Femur (tissue), 1 donor: Measurements from ENCODE around the gene TNXB.

ENCODE experiments used
- DNase-seq: peaks from one replicate; pipeline ENCODE4 v3.0.0-alpha.2; 2017

TNXB gene, protein sequence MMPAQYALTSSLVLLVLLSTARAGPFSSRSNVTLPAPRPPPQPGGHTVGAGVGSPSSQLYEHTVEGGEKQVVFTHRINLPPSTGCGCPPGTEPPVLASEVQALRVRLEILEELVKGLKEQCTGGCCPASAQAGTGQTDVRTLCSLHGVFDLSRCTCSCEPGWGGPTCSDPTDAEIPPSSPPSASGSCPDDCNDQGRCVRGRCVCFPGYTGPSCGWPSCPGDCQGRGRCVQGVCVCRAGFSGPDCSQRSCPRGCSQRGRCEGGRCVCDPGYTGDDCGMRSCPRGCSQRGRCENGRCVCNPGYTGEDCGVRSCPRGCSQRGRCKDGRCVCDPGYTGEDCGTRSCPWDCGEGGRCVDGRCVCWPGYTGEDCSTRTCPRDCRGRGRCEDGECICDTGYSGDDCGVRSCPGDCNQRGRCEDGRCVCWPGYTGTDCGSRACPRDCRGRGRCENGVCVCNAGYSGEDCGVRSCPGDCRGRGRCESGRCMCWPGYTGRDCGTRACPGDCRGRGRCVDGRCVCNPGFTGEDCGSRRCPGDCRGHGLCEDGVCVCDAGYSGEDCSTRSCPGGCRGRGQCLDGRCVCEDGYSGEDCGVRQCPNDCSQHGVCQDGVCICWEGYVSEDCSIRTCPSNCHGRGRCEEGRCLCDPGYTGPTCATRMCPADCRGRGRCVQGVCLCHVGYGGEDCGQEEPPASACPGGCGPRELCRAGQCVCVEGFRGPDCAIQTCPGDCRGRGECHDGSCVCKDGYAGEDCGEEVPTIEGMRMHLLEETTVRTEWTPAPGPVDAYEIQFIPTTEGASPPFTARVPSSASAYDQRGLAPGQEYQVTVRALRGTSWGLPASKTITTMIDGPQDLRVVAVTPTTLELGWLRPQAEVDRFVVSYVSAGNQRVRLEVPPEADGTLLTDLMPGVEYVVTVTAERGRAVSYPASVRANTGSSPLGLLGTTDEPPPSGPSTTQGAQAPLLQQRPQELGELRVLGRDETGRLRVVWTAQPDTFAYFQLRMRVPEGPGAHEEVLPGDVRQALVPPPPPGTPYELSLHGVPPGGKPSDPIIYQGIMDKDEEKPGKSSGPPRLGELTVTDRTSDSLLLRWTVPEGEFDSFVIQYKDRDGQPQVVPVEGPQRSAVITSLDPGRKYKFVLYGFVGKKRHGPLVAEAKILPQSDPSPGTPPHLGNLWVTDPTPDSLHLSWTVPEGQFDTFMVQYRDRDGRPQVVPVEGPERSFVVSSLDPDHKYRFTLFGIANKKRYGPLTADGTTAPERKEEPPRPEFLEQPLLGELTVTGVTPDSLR (N-terminal part only)

DNA sequence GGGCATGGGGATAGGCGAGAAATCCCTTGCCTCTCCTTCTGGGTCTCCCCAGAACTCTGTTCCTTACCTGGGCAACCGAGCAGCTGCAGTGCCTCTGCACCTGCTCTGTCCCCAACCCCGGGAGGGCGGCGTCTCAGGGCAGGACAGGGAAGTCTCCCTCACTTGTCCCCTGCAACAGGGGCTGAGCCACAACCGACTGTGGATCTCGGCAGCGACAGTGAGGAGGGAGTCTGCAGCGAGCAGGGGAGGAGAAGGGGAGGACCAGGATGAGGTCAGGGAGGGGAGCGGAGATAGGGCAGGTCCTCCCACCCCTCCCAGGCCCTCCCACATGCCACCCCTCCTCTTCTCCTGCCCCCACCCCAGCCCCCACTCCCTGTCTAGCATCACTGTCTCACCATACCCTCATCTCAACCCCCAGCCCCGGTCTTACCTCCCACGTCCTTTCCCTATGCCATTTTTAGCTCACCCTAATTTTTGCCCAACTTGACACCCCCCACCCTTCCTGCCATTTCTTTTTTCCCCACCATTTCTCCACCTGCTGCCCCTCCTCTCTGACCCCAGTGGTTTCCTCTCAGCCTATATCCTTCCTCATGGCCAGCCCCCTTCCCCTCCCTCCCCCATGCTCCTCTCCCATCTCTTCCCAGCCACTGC is at the start of gene TNXB:
TSS of gene TNXB (minus strand) at position 225 of the 651 bp plus-strand sequence. CDS start 11,140 bp downstream, outside the sequence.
- DNase-seq = peak; percentile 74

DNA sequence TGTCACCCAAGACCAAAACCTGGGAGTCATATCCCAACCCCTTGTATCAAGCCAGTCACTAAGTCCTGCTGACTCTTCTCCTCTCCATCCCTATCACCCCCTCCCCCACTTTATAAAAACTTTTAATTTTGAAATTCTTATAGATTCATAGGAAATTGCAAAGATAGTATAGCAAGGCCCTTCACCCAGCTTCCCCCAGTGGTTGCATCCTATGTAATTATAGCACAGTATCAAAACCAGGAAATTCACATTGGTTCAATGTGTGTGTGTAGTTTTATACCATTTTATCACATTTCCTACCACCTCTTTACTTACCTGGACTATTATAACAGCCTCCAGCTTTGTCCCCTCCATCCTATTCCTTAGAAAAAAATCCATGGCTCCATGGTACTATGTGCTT is 48.9 kb upstream of the TNXB start:
- DNase-seq = no peak

DNA sequence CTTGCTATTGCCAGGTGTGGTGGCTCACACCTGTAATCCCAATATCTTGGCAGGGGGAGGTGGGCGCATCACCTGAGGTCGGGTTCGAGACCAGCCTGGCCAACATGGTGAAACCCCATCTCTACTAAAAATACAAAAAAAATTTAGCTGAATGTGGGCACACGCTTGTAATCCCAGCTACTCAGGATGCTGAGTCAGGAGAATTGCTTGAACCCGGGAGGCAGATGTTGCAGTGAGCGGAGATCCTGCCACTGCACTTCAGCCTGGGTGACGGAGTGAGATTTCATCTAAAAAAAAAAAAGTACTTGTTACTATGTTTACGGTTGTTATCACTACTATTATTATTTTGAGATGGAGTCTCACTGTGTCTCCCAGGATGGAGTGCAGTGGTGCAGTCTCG is 47.8 kb upstream of the TNXB start:
- DNase-seq = no peak

DNA sequence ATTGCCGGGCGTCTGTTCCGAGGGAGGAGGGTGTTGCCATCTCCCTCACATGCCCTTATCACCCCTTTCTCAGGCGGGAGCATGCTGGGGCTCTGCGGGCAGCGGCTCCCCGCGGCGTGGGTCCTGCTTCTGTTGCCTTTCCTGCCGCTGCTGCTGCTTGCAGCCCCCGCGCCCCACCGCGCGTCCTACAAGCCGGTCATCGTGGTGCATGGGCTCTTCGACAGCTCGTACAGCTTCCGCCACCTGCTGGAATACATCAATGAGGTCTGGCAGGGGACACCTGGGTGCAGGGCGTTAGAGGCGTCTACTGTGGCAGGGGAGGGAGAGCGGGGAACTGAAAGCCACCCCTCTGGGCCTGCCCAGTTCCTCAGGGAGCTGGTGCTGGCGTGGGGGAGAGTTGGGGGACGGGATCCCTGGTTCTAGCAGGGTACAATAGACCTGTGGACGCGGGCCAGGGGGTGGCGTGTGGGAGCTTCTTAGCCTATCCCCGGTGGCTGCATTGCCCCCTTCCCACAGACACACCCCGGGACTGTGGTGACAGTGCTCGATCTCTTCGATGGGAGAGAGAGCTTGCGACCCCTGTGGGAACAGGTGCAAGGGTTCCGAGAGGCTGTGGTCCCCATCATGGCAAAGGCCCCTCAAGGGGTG is 45.5 kb upstream of the TNXB start:
- DNase-seq = peak; percentile 81

DNA sequence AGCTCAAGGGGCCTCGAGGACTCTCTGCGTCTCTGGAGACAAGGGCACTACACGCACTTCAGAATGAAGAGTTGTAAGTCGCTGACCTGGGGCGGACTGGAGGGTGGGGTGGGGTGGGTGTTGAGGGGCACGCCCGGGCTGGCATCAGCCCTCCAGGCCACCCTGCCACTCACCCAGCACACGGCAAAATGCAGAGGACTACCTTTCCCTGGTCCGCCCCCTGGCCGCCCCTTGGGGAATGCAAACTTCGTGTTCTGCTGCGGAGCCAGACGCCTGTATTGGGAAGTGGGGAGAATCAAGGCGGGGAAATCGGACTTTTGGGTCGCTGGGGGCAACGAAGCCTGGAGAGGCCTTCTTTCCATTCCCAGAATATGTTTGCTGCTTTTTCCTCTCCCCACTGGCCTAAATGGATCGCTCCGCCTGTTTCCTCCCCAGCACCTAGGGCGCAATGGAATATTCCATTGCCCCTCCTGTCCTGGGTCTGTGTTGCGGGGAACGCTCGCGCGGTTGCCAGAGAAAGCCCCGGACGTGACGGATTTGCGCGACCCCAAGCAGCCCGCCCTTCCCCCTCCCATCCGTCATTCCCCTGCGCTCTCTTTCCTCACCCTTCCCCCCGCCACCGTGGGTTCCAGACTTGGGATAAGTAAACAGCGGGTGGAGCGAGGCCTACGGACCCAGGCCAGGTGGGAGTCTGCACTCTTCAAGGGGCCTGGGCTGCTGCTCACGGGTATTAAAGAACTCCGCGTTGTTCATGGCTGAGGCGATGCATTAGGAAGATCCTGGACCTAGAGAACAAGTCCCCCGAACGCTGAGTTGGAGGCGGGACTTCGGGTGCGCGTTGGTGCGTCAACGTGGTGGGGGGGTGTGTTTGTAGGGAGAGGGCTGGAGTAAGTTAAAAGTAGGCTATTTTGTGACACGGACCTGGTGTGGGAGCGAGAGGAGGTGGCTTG is 44.7 kb upstream of the TNXB start, which contains the start of gene PPT2:
TSS of gene PPT2 (plus strand) at position 578 of the 950 bp plus-strand sequence. CDS start 454 bp downstream, outside the sequence.
- DNase-seq = peak; percentile 96

DNA sequence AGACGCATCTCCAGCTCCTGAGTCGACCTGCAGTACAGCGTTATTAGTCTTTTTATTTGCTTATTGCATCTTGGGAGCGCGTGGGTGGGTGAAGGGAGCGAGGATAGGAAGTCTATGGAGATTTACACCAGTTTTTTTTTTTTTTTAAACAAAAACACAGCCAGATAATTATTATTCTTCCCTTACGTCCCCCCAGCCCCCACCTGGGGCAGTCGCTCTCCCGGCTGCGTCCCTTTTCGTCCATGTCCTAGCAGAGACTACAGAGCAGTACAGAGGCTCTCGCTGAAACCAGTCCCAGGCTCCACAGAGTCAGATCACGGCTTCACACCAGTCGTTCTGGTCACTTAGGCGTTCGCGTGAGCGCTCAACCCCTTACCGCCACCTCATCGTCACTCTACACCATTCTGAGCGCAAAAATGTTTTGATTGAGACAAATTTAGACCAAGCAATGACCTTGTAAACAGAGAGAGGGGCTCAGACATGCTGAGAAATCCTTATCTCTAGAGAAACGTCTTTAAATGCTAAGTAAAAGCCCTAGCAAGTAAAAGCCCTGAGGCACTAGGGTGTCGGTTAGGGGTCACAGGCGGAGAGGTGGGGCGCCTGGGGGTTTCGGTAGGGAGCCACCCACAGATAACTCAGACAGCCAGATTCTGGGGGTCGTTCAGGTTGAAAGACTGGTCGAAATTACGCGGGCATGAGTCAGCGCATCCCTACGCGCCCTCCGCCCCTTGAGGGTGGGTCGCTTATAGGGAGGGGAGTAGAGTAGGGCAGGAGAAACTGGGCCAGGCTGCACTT is 43.8 kb upstream of the TNXB start:
- peak; percentile 61 for DNase-seq

DNA sequence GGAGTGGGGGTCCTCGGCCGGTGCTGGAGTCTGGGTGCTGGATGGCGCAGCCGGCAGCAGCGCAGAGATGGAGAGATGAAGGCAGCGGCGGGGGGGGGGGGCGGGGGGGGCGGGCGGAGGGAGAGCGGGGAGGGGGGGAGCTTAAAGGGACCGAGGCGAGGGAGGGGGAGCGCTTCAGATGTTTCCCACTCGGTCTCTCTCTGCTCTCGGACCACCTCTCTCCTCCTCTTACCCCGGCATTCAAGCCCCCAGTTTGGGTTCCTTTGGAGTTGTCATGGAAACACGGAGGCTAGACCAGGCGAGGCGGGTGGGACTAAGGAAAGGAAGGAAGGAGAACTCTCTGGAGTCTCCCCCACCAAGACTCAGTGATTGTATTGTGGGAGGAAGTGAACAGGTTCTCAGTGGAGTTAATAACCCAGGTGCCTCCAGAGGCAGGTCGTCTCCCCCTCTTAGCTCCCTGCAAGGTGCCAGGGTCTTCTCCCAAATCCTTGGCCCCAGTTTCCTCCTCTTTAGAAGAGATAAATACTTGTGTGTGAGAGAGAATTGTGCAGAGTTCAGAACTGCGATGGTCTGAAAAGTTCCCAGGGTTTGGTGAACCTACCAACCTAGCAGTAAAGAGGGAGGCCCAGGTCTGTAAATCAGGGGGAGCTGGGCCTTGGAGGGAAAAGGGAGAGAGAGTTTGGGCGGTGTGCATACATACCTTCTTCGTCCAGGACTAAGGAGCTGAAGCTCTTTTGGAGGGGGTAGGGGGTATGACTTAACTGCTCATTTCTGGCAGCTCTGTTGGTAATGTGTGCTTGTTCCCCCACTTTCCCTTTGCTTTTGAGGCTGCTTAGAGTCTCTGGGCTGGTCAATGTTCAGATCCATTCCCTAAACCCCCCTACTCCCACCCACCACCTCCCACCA is 43.0 kb upstream of the TNXB start, which contains the start of gene PRRT1:
TSS of gene PRRT1 (minus strand) at position 77 of the 906 bp plus-strand sequence. CDS start 112 bp downstream, outside the sequence.
- DNase-seq = no peak

DNA sequence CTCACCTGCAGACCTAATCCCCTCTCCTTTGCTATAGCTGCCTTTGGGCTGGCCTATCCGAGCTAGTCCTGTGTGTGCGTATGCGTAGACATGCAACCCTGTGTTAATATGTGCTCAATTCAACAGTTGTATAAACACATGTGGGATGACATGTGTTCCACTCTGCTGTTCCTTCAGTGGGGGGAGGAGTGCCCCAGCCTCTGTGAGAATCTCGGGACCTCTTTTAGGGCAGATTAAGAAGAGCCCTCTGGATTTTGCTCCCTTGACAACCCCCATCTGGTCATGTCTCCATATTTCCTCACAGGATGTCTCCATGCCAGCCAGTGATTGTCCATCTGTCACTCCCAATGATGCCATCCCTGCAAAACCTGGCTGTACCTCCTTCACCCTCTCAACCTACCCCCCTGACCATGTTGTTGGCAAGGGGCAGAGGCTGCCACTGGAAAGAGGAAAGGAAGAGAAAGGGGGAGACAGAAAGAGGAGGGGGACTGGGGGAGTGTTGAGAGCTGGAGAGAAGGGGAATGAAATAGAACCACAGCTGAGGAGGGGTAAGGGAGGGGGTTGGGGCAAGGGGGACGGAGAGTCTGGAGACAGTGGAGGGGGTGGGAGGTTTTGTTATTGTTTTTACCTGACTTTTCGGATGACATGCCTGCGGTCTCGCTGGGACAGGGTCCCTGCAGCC is 42.2 kb upstream of the TNXB start:
- no peak for DNase-seq

DNA sequence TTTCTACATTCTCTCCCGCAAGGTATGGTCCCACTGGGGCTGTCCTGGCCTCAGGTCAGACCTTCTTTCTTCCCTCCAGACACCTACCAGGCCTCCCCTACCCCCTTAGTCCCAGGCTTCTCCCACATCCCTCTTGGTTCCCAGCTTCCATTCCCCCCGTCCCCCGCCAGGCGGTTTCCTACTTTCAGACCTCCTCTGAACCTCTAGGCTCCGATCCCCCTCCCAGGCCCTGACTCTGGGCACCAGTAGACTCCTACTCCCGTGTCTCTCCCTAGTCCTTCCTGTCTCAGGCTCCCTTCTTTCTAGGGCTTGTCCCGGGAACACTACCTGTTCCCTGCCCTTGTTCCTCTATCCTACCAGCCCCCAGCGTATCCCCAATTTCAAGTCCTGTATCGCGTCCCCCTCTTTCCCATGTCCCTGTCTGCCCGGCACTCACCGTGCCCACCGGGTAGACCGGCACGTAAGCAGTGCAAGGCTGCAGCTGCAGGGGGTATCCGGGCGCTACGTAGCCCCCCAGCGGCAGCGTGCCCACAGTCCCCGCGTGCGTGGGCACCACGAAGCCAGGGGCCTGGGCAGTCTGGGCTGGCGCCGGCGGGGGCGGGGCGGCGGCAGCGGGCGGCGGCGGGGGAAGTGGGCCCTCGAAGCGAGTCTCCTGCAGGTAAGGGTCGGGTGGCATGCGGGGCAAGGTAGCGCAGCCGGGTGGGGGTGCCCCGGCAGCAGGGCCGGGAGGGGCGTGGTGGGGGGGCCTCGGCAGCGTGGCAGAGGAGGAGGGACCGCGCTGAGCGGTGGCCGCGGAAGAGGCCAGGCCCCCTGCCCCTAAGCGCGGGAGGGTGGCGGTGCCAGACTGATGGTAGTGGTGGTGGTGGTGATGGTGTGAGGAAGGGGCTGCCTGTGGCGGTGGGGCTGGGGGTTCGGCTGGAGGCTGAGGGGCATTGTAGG is 41.1 kb upstream of the TNXB start:
- DNase-seq = no peak

DNA sequence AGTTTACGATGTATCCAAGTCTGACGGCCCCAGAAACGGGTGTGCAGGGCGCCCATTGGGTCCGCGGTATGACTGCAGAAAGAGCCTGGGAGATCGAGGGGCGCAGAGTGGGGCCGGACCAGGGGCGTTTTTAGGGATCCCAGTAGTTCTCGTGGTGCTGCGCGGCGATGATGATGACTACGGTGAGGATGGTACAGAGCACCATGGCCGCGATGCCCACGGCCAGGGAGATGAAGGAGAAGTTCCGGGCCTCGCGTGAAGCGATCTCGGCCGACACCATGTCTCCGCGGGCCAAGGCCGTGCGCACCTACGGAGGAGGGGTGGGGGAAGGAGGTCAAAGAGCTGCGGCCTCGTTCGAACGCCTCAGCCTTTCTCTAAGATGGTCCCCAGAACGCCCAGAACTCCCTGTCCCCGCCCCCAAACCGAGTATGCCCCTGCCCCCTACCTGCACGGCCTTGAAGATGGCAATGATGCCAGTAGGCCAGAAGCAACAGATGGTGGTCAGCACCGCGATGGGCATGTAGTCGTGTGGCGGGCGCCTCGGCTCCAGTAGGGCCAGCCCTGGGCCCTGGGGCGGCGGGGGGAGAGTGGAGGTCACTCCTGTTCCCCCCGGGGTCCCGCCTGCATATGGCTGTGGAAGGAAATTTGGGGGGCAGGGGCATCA is 40.1 kb upstream of the TNXB start:
- DNase-seq = no peak

DNA sequence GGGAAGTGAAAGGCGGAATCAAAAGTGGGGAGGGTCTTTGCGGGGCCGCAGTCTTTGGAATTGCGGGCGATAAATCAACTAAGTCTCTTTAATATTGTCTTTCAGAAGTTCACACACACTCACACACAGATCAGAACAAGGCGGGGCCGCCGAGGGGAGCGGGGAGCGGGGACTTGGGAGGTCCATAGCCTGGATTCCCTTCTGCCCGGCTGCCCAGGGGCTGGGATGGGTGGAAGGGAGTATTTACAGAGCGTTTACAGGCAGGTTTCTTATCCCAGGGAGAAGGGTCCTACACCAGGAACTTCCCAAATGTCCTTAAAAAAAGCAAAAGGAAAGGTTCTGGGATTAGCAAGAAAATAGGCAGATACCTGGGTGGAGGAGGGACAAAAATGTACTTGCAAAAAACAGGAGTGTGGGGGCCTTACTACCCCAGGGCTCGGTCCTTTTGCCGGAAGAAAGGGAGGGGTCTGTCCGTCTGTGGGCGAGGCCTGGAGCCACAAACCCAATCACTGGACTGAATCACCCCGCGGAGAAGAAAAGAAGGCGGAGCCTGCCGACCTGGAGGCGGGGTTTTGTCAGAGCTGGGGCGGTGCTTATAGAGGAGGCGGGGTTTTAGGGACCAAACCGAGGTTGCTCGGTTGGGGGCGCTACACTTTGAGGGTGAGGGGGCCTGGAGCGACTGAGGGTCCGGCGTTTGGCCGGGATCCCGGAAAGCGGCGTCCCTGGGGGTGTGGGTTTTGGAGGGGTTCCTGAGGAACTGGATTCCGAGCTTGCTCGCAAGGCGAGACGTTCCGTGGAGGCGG is 39.4 kb upstream of the TNXB start:
- DNase-seq = peak; percentile 84

DNA sequence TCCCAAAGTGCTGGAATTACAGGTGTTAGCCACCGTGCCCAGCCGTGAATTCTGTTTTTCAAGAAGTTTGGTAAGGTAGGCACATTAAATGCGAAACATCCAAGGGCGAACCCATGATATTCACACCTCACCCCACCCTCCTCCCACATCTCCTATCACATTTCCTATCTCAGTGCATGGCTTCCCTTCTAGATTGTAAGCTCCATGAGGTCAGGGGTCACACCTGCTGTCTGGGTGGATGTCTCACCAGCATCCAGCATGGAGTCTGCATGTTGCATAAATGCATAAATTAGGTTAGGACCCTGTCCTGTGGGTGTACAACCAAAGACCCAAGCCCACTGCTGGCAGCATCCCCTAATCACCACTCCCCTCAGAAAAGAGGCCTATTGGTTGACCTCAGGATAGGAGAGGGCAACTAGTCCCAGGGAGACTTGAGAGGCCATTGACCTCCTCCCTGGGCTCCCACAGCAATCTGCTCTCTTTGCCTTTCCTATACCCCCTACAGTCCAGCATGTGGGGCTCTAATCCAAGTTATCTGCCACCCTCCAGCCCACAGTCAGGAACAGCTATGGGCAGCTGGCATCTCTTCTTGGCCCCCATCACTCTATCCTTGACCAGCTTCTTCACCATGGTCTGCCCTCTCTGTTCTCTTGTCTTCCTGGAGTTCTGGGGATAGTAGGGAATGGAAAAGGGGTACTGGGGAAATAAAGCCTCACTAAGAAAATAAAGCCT is 38.4 kb upstream of the TNXB start:
- DNase-seq = no peak

DNA sequence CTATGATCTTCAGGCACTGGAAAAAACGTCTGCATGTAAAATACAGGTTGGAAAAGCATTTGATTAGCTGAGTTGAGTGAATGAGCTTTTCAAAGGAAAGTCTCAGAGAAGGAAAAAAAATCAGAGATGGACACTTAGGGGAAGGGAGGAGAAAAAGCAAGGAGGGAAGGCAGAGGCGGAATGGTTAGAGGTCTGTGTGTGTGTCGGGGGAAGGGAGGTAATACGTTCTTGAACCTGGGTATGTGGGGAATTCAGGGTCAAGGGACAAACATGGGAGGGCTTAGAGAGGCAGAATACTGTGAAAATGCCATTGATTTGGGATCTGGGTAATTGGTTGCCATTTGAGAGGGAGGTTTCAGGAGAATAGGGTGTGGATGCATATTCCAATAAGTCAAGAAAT is 37.5 kb upstream of the TNXB start:
- no peak for DNase-seq

DNA sequence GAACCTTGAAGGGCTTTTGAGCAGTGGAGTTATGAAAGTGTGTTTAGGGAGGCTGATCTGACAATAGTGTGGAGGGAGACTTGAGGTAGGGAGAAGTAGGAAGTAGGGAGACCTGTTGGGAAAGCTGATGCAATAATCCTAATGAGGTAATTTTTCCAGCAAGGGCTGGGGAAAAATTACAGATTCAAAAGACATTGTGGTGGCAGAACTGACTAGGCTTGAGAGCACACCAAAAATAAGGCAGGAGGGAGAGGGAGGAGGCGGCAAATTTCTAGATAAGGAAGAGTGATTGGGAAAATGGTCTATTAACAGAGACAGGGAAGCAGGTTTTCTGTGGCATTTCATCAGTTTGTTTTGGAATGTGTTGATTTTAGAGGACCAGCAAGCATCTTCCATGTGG is 37.1 kb upstream of the TNXB start:
- DNase-seq = no peak
